Coronary artery (tissue), 2 donors: Measurements from ENCODE around the gene ACTG1.
A peak's percentile ranks its signal among the peaks of the same experiment; 100 is the strongest.

Source experiments
- DNase-seq: peaks from one replicate; pipeline ENCODE4 v3.0.0-alpha.2; 2017; ENCODE audit warnings: low spot score
- H3K27ac ChIP-seq, 2 donors: fragments of 200-600 bp; sonication (generic); one replicate each; pipeline ENCODE4 v1.5.1; 2016 to 2019
- H3K4me3 ChIP-seq: fragments of 200-600 bp; sonication (generic); 2 replicates; pipeline ENCODE4 v1.5.1; 2016; ENCODE audit warnings: mild to moderate bottlenecking, moderate library complexity
- CTCF ChIP-seq: fragments of 200-600 bp; sonication (generic); IDR thresholded peaks from one replicate; pipeline ENCODE4 v1.5.1; 2019; ENCODE audit warnings: antibody characterized with exemption

Gene ACTG1

GRCh38 chr17:81556175-81556691 lies 43.6 kb upstream of the ACTG1 start:
- H3K4me3 ChIP-seq: no peak overlapping the region
- no peak for DNase-seq
- peak overlapping the region in 1 of 2 donors; percentile 59 for H3K27ac ChIP-seq
- TF ChIP-seq CTCF: no peak

DNA sequence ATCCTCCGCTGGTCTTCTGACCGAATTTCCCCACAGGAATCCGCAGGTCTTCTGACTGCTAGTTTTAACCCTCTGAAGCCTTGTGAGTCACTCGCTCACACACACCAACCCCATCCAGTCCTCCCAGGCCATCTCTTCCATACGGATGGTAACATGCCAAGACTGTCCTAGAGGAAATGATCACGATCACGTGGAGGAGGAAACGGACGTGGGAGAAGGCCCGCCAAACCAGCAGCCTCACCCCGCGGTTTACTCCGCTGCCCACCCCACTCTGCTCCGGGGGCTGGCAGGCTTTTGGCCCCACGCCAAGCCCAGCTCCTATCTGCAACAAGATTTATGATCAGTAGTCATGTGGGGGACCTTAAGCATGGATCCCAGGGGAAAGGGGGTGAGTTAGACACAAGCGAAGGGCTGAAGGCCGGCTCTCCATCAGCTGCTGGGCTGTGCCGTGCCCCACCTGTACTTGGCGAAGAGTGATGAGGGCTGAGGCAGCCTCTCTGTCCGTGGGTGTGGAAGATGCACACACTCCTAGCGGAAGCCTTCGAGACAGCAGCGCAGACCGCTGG lies 41.1 kb upstream of the ACTG1 start:
- DNase-seq: no peak
- peak overlapping the region; percentile 57 to 91 for H3K27ac ChIP-seq

GRCh38 chr17:81553018-81553615 lies 40.5 kb upstream of the ACTG1 start:
- peak overlapping the region; percentile 78 for H3K4me3 ChIP-seq
- TF ChIP-seq CTCF: no peak

More for the DNA sequence above, 41.1 kb upstream of the ACTG1 start:
- peak overlapping the region; percentile 78 for H3K4me3 ChIP-seq
- TF ChIP-seq CTCF: no peak

GRCh38 chr17:81552244-81553017 lies 39.8 kb upstream of the ACTG1 start, which contains the start of gene FAAP100:
FAAP100 (minus strand) TSS chr17:81552353; CDS start chr17:81552330, 23 bp downstream.
- no peak for TF ChIP-seq CTCF
- DNase-seq: peak; percentile 85
- peak within 1 kb of the TSS; percentile 78 for H3K4me3 ChIP-seq
- H3K27ac ChIP-seq: peak within 1 kb of the TSS; percentile 57 to 91

More at GRCh38 chr17:81553018-81553615, 40.5 kb upstream of the ACTG1 start:
- H3K27ac ChIP-seq: peak overlapping the region; percentile 57 to 91
- peak; percentile 89 for DNase-seq

DNA sequence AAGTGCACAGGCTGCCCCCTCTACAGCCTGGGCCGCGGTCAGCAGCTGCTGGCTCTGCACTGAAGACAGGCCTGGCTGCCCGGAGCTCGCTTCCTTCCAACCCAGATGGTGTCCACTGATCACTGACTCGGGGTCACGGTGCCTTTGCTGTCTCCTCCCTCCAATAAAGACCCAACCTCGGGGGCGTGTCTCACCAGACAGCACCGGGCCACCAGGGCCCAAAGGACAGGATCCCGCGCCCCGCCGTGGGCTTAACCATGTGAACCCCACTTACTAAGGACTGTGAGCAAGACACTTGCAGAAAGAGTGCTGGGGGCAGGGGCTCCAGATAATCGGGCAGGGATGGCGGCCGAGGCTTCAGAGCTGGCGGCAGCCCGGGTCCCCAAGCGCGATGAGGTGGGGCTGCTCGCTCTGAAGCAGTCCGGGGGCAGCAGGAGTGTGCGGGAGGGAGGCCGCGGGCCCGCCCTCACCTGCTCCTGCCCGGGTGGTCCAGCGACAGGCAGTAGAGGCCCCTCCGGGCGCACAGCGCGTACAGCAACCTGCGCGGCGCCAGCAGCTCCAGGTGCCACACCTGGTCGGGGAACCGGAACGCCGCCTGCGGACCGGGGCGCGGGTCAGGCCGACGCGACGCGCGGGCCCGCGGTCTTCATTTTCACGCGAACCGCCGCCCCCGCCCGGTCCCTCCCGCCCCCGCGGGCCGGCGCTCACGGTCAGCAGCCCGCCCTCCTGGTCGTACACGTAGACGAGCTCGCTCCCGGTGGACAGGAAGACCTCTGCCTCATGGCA lies 39.1 kb upstream of the ACTG1 start:
- peak overlapping the region; percentile 78 for H3K4me3 ChIP-seq
- H3K27ac ChIP-seq: peak overlapping the region; percentile 57 to 91
- DNase-seq: no peak
- no peak for TF ChIP-seq CTCF

DNA sequence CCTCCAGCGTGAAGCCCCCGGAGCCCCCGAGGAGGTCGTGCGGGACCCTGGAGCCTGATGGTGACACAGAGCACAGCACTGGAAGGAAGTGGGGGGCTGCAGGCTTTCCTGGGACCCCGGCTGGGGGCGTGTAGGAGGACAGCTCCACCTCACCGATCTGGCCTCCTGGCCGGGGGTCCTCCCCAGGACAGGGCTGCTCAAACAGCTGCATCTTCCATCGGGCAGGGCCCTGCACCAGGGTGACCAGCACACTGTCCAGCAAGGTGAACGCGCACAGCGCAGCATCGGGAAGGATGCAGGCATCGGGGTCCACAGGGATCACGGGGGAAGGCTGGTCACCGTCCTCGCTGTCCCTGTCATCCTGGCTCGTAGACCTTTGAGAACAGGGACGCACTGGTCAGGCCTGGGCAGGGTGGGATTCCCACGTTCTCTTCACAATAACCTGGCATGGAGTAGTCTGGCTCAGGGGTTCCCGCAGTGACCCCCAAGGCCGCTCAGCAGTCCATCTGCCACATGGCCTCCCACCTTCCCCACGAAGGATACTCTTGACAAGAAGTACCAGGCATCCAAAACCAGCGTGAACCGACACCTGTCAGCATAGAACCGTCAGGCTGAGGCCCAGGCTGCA lies 38.3 kb upstream of the ACTG1 start:
- H3K27ac ChIP-seq: no peak overlapping the region

More for the DNA sequence above, 38.3 kb upstream of the ACTG1 start:
- peak overlapping the region; percentile 78 for H3K4me3 ChIP-seq
- TF ChIP-seq CTCF: no peak
- DNase-seq: no peak
